Thymus (tissue), 11 donors: ENCODE data around the gene B3GAT1. TPM values are rescaled to one million over a fixed set of nuclear protein-coding genes. Genes with fewer than 3 reads are reported as not detected.

Experiments
- DNase-seq, 9 donors: peaks; one replicate each; pipeline ENCODE4 v3.0.0-alpha.2; 2013; ENCODE audit warnings: low spot score in 9 of 9, low read depth in 6 of 9, missing footprints in 1 of 9
- H3K27ac ChIP-seq, 2 donors: one replicate each; pipeline ENCODE4 v1.5.1; 2013; ENCODE audit warnings: control low read depth in 1 of 2, low read depth in 1 of 2, low read length in 1 of 2, mild to moderate bottlenecking in 1 of 2, moderate library complexity in 1 of 2
- H3K27me3 ChIP-seq, 2 donors: one replicate each; pipeline ENCODE4 v1.5.1; 2013; ENCODE audit warnings: low read length in 1 of 2; ENCODE audit not compliant: control insufficient read depth in 2 of 2, insufficient read depth in 1 of 2
- H3K36me3 ChIP-seq, 2 donors: one replicate each; pipeline ENCODE4 v1.5.1; 2013; ENCODE audit warnings: low read length in 1 of 2, mild to moderate bottlenecking in 1 of 2, moderate library complexity in 1 of 2; ENCODE audit not compliant: control insufficient read depth in 2 of 2, insufficient read depth in 2 of 2
- H3K4me1 ChIP-seq, 2 donors: one replicate each; pipeline ENCODE4 v1.5.1; 2013; ENCODE audit warnings: low read length in 2 of 2; ENCODE audit not compliant: control insufficient read depth in 2 of 2, insufficient read depth in 2 of 2
- H3K4me3 ChIP-seq, 2 donors: one replicate each; pipeline ENCODE4 v1.5.1; 2013; ENCODE audit warnings: low read length in 2 of 2, control low read depth in 1 of 2, mild to moderate bottlenecking in 1 of 2
- H3K9me3 ChIP-seq, 2 donors: one replicate each; pipeline ENCODE4 v1.5.1; 2013; ENCODE audit warnings: low read length in 1 of 2, mild to moderate bottlenecking in 1 of 2; ENCODE audit not compliant: control insufficient read depth in 2 of 2, insufficient read depth in 1 of 2
- WGBS: extraction: QIAGEN DNeasy Blood & Tissue Kit; methylation state at CpG from one replicate; pipeline ENCODE4 v1.1.7; 2013; 5-methylcytosine and 5-hydroxymethylcytosine counted together
- polyA plus RNA-seq: library from polyadenylated mRNA; stranded (reverse); fragments of 200-250 nt; gene quantifications from one replicate; pipeline ENCODE4 v1.2.3, GENCODE V29; 2013
- total RNA-seq: library from RNA; stranded (reverse); fragments of 120-200 nt; gene quantifications from one replicate; pipeline ENCODE4 v1.2.4, GENCODE V29; 2013
- donor health status: healthy.

B3GAT1 gene
- total and polyA plus RNA-seq, 2 donors, result 0.24 to 0.43 TPM

GRCh38 chr11:134406264-134407185 is 5.5 kb downstream of the B3GAT1 start:
- 84% methylated on average over 11 of the region's 11 CpGs for WGBS
- H3K27me3 ChIP-seq, result peaks cover 18 to 39% of the 10 kb centered on the region in 2 donors
- H3K4me3 ChIP-seq, result no peak overlapping the region
- no peak overlapping the region for H3K27ac ChIP-seq
- H3K36me3 ChIP-seq, result no peaks in the 10 kb centered on the region
- no peaks in the 10 kb centered on the region for H3K4me1 ChIP-seq
- no peak for DNase-seq
- H3K9me3 ChIP-seq, result no peaks in the 10 kb centered on the region

- peaks cover 11 to 32% of the 10 kb centered on the region in 2 donors for H3K27me3 ChIP-seq
- 76% methylated on average over 9 of the region's 9 CpGs for WGBS
- H3K4me3 ChIP-seq, result no peak overlapping the region
- H3K27ac ChIP-seq, result no peak overlapping the region
- no peak for DNase-seq
- no peaks in the 10 kb centered on the region for H3K36me3 ChIP-seq
- no peaks in the 10 kb centered on the region for H3K9me3 ChIP-seq
- H3K4me1 ChIP-seq, result no peaks in the 10 kb centered on the region
These were observed 6.2 kb downstream of the B3GAT1 start for GRCh38 chr11:134405841-134406240.

GRCh38 chr11:134405436-134405835 is 6.6 kb downstream of the B3GAT1 start:
- H3K4me1 ChIP-seq, result no peaks in the 10 kb centered on the region
- no peak overlapping the region for H3K27ac ChIP-seq

GRCh38 chr11:134404575-134405341 is 7.3 kb downstream of the B3GAT1 start:
- WGBS, result 90% methylated on average over 30 of the region's 30 CpGs
- Histone ChIP-seq H3K27ac (peak overlapping the region in 1 of 2 donors; percentile 13), H3K4me1 (no peaks in the 10 kb centered on the region), H3K4me3 (no peak overlapping the region), H3K36me3 (no peaks in the 10 kb centered on the region), H3K9me3 (no peaks in the 10 kb centered on the region), H3K27me3 (peaks cover under 1 to 21% of the 10 kb centered on the region in 2 donors)
- DNase-seq, result no peak

More at GRCh38 chr11:134405436-134405835, 6.6 kb downstream of the B3GAT1 start:
- WGBS, result 90% methylated on average over 8 of the region's 8 CpGs
- H3K27me3 ChIP-seq, result peaks cover 7 to 28% of the 10 kb centered on the region in 2 donors
- no peak for DNase-seq
- H3K4me3 ChIP-seq, result no peak overlapping the region
- H3K36me3 ChIP-seq, result no peaks in the 10 kb centered on the region
- no peaks in the 10 kb centered on the region for H3K9me3 ChIP-seq

- H3K27me3 ChIP-seq, result peaks cover 0 to 13% of the 10 kb centered on the region in 2 donors
- no peaks in the 10 kb centered on the region for H3K4me1 ChIP-seq
- H3K27ac ChIP-seq, result no peak overlapping the region
- H3K9me3 ChIP-seq, result no peaks in the 10 kb centered on the region
- no peaks in the 10 kb centered on the region for H3K36me3 ChIP-seq
- no peak for DNase-seq
- WGBS, result 90% methylated on average over 12 of the region's 12 CpGs
- no peak overlapping the region for H3K4me3 ChIP-seq
These were observed 9.1 kb downstream of the B3GAT1 start for GRCh38 chr11:134402910-134403309.

GRCh38 chr11:134401825-134402809 is 9.9 kb downstream of the B3GAT1 start:
- H3K27ac ChIP-seq, result no peak overlapping the region
- 67% methylated on average over 19 of the region's 19 CpGs for WGBS
- H3K27me3 ChIP-seq, result peaks cover 0 to 12% of the 10 kb centered on the region in 2 donors

GRCh38 chr11:134399996-134400395 is 12.0 kb downstream of the B3GAT1 start:
- no peak for DNase-seq
- no peaks in the 10 kb centered on the region for H3K9me3 ChIP-seq
- H3K27ac ChIP-seq, result no peak overlapping the region
- H3K36me3 ChIP-seq, result no peaks in the 10 kb centered on the region
- H3K27me3 ChIP-seq, result peaks cover 0 to 3% of the 10 kb centered on the region in 2 donors
- no peak overlapping the region for H3K4me3 ChIP-seq
- 81% methylated on average over 7 of the region's 7 CpGs for WGBS
- no peaks in the 10 kb centered on the region for H3K4me1 ChIP-seq

More at GRCh38 chr11:134401825-134402809, 9.9 kb downstream of the B3GAT1 start:
- H3K9me3 ChIP-seq, result no peaks in the 10 kb centered on the region
- no peak for DNase-seq
- H3K4me1 ChIP-seq, result no peaks in the 10 kb centered on the region
- H3K4me3 ChIP-seq, result no peak overlapping the region
- H3K36me3 ChIP-seq, result no peaks in the 10 kb centered on the region

- Histone ChIP-seq H3K4me3 (no peak overlapping the region), H3K27ac (no peak overlapping the region), H3K9me3 (no peaks in the 10 kb centered on the region), H3K27me3 (peaks cover 0 to 3% of the 10 kb centered on the region in 2 donors), H3K4me1 (no peaks in the 10 kb centered on the region), H3K36me3 (no peaks in the 10 kb centered on the region)
- no peak for DNase-seq
- WGBS, result 89% methylated on average over 8 of the region's 8 CpGs
These were observed 12.8 kb downstream of the B3GAT1 start for GRCh38 chr11:134399293-134399654.
